HepG2 (cell line): Measurements from ENCODE around the gene AK6. TPM values are rescaled to one million over a fixed set of nuclear protein-coding genes. Genes with fewer than 3 reads are reported as not detected.

Experiments used
- ETV6 ChIP-seq: sonication (generic); formaldehyde crosslinking; conservative IDR thresholded peaks from 2 replicates; pipeline ENCODE4 v1.4.0; 2020; ENCODE audit warnings: missing genetic modification reagents
- FOXC1 ChIP-seq: sonication (generic); formaldehyde crosslinking; IDR thresholded peaks from 2 replicates; pipeline ENCODE4 v1.8.0; 2022; ENCODE audit warnings: mild to moderate bottlenecking, missing genetic modification reagents, borderline replicate concordance
- HOXA3 ChIP-seq: sonication (generic); formaldehyde crosslinking; IDR thresholded peaks from 2 replicates; pipeline ENCODE4 v1.5.0; 2020; ENCODE audit warnings: missing genetic modification reagents
- MEF2D ChIP-seq: sonication (generic); formaldehyde crosslinking; IDR thresholded peaks from 2 replicates; pipeline ENCODE4 v1.5.1; 2020; ENCODE audit warnings: mild to moderate bottlenecking, missing genetic modification reagents
- NR1H2 ChIP-seq: sonication (generic); formaldehyde crosslinking; IDR thresholded peaks from 2 replicates; pipeline ENCODE4 v1.8.1; 2022; ENCODE audit warnings: low read depth, missing genetic modification reagents, borderline replicate concordance
- THYN1 ChIP-seq: sonication (generic); formaldehyde crosslinking; IDR thresholded peaks from 2 replicates; pipeline ENCODE4 v1.8.1; 2023; ENCODE audit warnings: low read depth, mild to moderate bottlenecking, moderate library complexity, missing genetic modification reagents, borderline replicate concordance
- WIZ ChIP-seq: sonication (generic); formaldehyde crosslinking; IDR thresholded peaks from 2 replicates; pipeline ENCODE4 v1.5.1; 2020; ENCODE audit warnings: mild to moderate bottlenecking, missing genetic modification reagents
- YY1 ChIP-seq: IDR thresholded peaks from 2 replicates; pipeline ENCODE4 v1.6.1; 2011; ENCODE audit warnings: low read length, low read depth, moderate library complexity, mild to moderate bottlenecking; ENCODE audit not compliant: insufficient read depth, insufficient replicate concordance
- ZBTB40 ChIP-seq, 2 experiments: fragments of 450-650 bp in 1 of 2; sonication (generic) in 1 of 2; formaldehyde crosslinking in 1 of 2; IDR thresholded peaks; 2 replicates each; pipeline versions ENCODE4 v1.6.1 to v1.8.0; 2016 to 2022; ENCODE audit warnings: antibody characterized with exemption in 1 of 2, mild to moderate bottlenecking in 1 of 2, missing genetic modification reagents in 1 of 2
- ZFP82 ChIP-seq: sonication (generic); formaldehyde crosslinking; IDR thresholded peaks from 2 replicates; pipeline ENCODE4 v1.5.1; 2020; ENCODE audit warnings: mild to moderate bottlenecking, missing genetic modification reagents, borderline replicate concordance
- ZNF501 ChIP-seq: sonication (generic); formaldehyde crosslinking; IDR thresholded peaks from 2 replicates; pipeline ENCODE4 v1.5.1; 2020; ENCODE audit warnings: mild to moderate bottlenecking, moderate library complexity, missing genetic modification reagents
- polyA plus RNA-seq, 8 experiments: library from polyadenylated mRNA; depleted of rRNA in 3 of 8; stranded (reverse) in 7 of 8; unstranded in 1 of 8; fragments of >200 nt; fragmentation: Illumina TruSeq in 4 of 8; extraction: Trizol in 4 of 8; gene quantifications; 2 replicates each; pipeline versions ENCODE4 v1.2.1 to v1.2.3, GENCODE V29; 2011 to 2016; ENCODE audit warnings: low read depth in 4 of 8, missing spikeins in 1 of 8, mixed read lengths in 1 of 8; ENCODE audit not compliant: insufficient read depth in 1 of 8
- total RNA-seq, 5 experiments: library from RNA; depleted of rRNA; stranded (reverse); fragments of >200 nt; fragmentation: Illumina TruSeq; extraction: Trizol; gene quantifications; 2 replicates each; pipeline ENCODE4 v1.2.3, GENCODE V29; 2016; ENCODE audit warnings: low read depth in 1 of 5
- TF ChIP-seq, protein P1 (sequence below): sonication (generic); formaldehyde crosslinking; IDR thresholded peaks from 2 replicates; pipeline ENCODE4 v1.5.1; 2020; ENCODE audit warnings: mild to moderate bottlenecking, missing genetic modification reagents, moderate library complexity
- TF ChIP-seq, protein P2 (sequence below): sonication (generic); formaldehyde crosslinking; conservative IDR thresholded peaks from 2 replicates; pipeline ENCODE4 v1.8.0; 2022; ENCODE audit warnings: missing genetic modification reagents

The AK6 gene
- total and polyA plus RNA-seq, 2 of the 13 experiments (the other 11 are each of a cell fraction or from before 2014, with no cell fraction given) = 31.1 to 77.2 TPM

DNA sequence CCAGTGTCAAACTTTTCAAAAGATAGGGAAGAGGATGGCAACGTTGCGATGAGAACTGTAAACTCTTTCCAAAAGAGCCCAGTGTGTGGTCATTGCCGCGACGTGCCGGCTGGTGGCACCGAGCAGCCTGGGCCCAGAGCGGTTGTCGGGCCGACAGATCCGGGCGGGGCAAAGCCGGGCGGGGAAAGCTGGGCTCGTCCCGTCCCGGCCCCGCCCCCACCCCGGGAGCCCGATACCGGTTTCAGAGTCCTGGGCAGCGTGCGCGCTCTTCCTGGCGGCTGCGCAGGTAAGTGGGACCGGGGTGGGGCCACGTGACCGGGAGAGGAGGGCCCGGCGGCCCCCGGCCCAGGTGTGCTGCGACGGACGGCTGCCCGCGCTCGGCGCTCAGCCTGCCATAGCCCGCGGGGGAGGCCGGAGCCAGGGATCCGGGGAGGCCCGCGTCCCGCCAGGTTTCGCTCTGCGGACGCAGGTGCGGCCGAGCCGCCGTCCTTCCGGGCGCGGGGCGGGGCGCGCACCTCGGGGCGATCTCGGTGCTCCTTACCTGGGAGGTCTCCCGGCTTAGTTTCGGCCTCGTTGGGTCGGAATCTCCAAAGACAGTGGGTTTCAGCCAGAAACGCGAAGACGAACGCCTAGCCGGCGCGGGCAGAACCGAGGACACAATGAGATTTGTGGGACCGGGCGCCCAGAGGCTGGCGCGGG, 45.7 kb upstream of the AK6 start, which contains the start of gene MARVELD2 (continued):
- TF ChIP-seq ZBTB40 (IDR thresholded peaks at IDR 0.05) (no peak), ZBTB40 (CRISPR knock-in tag; IDR thresholded peaks at IDR 0.05) (no peak), WIZ (CRISPR knock-in tag) (no peak), NR1H2 (CRISPR knock-in tag) (no peak), MEF2D (CRISPR knock-in tag) (no peak), YY1 (peak; percentile 68), ETV6 (CRISPR knock-in tag) (peak; percentile 66; the same call in 1 of the 2 replicates), THYN1 (CRISPR knock-in tag) (no peak), FOXC1 (CRISPR knock-in tag) (peak; percentile 62; the same call in 1 of the 2 replicates), ZFP82 (peak; percentile 91; the same call in 1 of the 2 replicates), ZNF501 (CRISPR knock-in tag) (peak; percentile 59; the same call in 1 of the 2 replicates), HOXA3 (CRISPR knock-in tag) (peak; percentile 67)
- TF ChIP-seq, protein P1, sequence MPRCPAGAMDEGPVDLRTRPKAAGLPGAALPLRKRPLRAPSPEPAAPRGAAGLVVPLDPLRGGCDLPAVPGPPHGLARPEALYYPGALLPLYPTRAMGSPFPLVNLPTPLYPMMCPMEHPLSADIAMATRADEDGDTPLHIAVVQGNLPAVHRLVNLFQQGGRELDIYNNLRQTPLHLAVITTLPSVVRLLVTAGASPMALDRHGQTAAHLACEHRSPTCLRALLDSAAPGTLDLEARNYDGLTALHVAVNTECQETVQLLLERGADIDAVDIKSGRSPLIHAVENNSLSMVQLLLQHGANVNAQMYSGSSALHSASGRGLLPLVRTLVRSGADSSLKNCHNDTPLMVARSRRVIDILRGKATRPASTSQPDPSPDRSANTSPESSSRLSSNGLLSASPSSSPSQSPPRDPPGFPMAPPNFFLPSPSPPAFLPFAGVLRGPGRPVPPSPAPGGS (CRISPR knock-in tag) = peak; percentile 85; the same call in 1 of the 2 replicates
- TF ChIP-seq, protein P2, sequence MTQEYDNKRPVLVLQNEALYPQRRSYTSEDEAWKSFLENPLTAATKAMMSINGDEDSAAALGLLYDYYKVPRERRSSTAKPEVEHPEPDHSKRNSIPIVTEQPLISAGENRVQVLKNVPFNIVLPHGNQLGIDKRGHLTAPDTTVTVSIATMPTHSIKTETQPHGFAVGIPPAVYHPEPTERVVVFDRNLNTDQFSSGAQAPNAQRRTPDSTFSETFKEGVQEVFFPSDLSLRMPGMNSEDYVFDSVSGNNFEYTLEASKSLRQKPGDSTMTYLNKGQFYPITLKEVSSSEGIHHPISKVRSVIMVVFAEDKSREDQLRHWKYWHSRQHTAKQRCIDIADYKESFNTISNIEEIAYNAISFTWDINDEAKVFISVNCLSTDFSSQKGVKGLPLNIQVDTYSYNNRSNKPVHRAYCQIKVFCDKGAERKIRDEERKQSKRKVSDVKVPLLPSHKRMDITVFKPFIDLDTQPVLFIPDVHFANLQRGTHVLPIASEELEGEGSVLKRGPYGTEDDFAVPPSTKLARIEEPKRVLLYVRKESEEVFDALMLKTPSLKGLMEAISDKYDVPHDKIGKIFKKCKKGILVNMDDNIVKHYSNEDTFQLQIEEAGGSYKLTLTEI (CRISPR knock-in tag) = no peak
